ENCODE results near the gene ROBO1.
"Not testable (repeated sequence)": the region's sequence is repeated elsewhere in the genome, so short reads cannot be mapped to it uniquely, and the experiment has no call there.

ROBO1 gene

GRCh38 chr3:79767905-79768267, at the start of gene ROBO1:
Gene ROBO1 (minus strand): TSS chr3:79767998.
- DNase-seq, result no peak

- no peak for DNase-seq
These were observed 49.4 kb upstream of the ROBO1 start for GRCh38 chr3:79817224-79817623.

GRCh38 chr3:79815478-79815877, 47.7 kb upstream of the ROBO1 start:
- DNase-seq, result no peak

GRCh38 chr3:79810581-79810980, 42.8 kb upstream of the ROBO1 start:
- DNase-seq, result no peak

- DNase-seq, result no peak
These were observed 42.3 kb upstream of the ROBO1 start for GRCh38 chr3:79810092-79810491.

GRCh38 chr3:79809106-79809505, 41.3 kb upstream of the ROBO1 start:
- no peak for DNase-seq

GRCh38 chr3:79808515-79808914, 40.7 kb upstream of the ROBO1 start:
- no peak for DNase-seq

- DNase-seq, result not testable (repeated sequence)
These were observed 22.4 kb upstream of the ROBO1 start for GRCh38 chr3:79790177-79790576.

GRCh38 chr3:79773291-79773690, 5.5 kb upstream of the ROBO1 start:
- DNase-seq, result no peak

- DNase-seq, result no peak
These were observed 1.4 kb upstream of the ROBO1 start for GRCh38 chr3:79769229-79769628.

GRCh38 chr3:79767194-79767904, 449 bp downstream of the ROBO1 start:
- DNase-seq, result no peak

- no peak for DNase-seq
These were observed 1.2 kb downstream of the ROBO1 start for GRCh38 chr3:79766496-79767193.

- no peak for DNase-seq
These were observed 1.9 kb downstream of the ROBO1 start for GRCh38 chr3:79765911-79766310.

GRCh38 chr3:79761441-79761840, 6.4 kb downstream of the ROBO1 start:
- DNase-seq, result no peak

- DNase-seq, result no peak
These were observed 16.1 kb downstream of the ROBO1 start for GRCh38 chr3:79751703-79752102.

GRCh38 chr3:79737530-79737929, 30.3 kb downstream of the ROBO1 start:
- no peak for DNase-seq

- DNase-seq, result no peak
These were observed 38.7 kb downstream of the ROBO1 start for GRCh38 chr3:79729096-79729495.

GRCh38 chr3:79726786-79727185, 41.0 kb downstream of the ROBO1 start:
- no peak for DNase-seq

- DNase-seq, result no peak
These were observed 43.6 kb downstream of the ROBO1 start for GRCh38 chr3:79724206-79724605.

GRCh38 chr3:79690072-79690471, 77.7 kb downstream of the ROBO1 start:
- no peak for DNase-seq

- DNase-seq, result no peak
These were observed 82.7 kb downstream of the ROBO1 start for GRCh38 chr3:79685108-79685507.

- DNase-seq, result no peak
These were observed 83.8 kb downstream of the ROBO1 start for GRCh38 chr3:79684041-79684440.

- DNase-seq, result no peak
These were observed 95.1 kb downstream of the ROBO1 start for GRCh38 chr3:79672731-79673130.

GRCh38 chr3:79672075-79672474, 95.7 kb downstream of the ROBO1 start:
- no peak for DNase-seq

- no peak for DNase-seq
These were observed 97.6 kb downstream of the ROBO1 start for GRCh38 chr3:79670178-79670577.
